Measurements from ENCODE around the gene MTNR1A.

The MTNR1A gene

GRCh38 chr4:186554539-186554913, 841 bp downstream of the MTNR1A start:
- no peak overlapping the region for H3K4me3 ChIP-seq (ENCODE audit: control insufficient read depth, low read depth, low read length)
- DNase-seq (ENCODE audit: low read depth): peak; percentile 17
- TF ChIP-seq CTCF (conservative IDR thresholded peaks at IDR 0.05; ENCODE audit: control insufficient read depth, insufficient read depth, low read depth, low read length): no peak

- TF ChIP-seq CTCF (conservative IDR thresholded peaks at IDR 0.05; ENCODE audit: control insufficient read depth, insufficient read depth, low read depth, low read length): no peak
These were observed 1.6 kb downstream of the MTNR1A start for GRCh38 chr4:186553717-186554116.

GRCh38 chr4:186551849-186552248, 3.5 kb downstream of the MTNR1A start:
- no peak for DNase-seq (ENCODE audit: low read depth)
- H3K4me3 ChIP-seq (ENCODE audit: control insufficient read depth, low read depth, low read length): no peak overlapping the region
- TF ChIP-seq CTCF (conservative IDR thresholded peaks at IDR 0.05; ENCODE audit: control insufficient read depth, insufficient read depth, low read depth, low read length): no peak

More at GRCh38 chr4:186553717-186554116, 1.6 kb downstream of the MTNR1A start:
- H3K4me3 ChIP-seq (ENCODE audit: control insufficient read depth, low read depth, low read length): no peak overlapping the region
- no peak for DNase-seq (ENCODE audit: low read depth)

- no peak for TF ChIP-seq CTCF (conservative IDR thresholded peaks at IDR 0.05; ENCODE audit: control insufficient read depth, insufficient read depth, low read depth, low read length)
- no peak for DNase-seq (ENCODE audit: low read depth)
- no peak overlapping the region for H3K4me3 ChIP-seq (ENCODE audit: control insufficient read depth, low read depth, low read length)
These were observed 9.9 kb downstream of the MTNR1A start for GRCh38 chr4:186545436-186545835.

GRCh38 chr4:186543206-186543605, 12.2 kb downstream of the MTNR1A start:
- no peak for TF ChIP-seq CTCF (conservative IDR thresholded peaks at IDR 0.05; ENCODE audit: control insufficient read depth, insufficient read depth, low read depth, low read length)
- no peak for DNase-seq (ENCODE audit: low read depth)
- no peak overlapping the region for H3K4me3 ChIP-seq (ENCODE audit: control insufficient read depth, low read depth, low read length)

- no peak for DNase-seq (ENCODE audit: low read depth)
- no peak overlapping the region for H3K4me3 ChIP-seq (ENCODE audit: control insufficient read depth, low read depth, low read length)
- TF ChIP-seq CTCF (conservative IDR thresholded peaks at IDR 0.05; ENCODE audit: control insufficient read depth, insufficient read depth, low read depth, low read length): no peak
These were observed 13.6 kb downstream of the MTNR1A start for GRCh38 chr4:186541801-186542200.

- TF ChIP-seq CTCF (conservative IDR thresholded peaks at IDR 0.05; ENCODE audit: control insufficient read depth, insufficient read depth, low read depth, low read length): no peak
- no peak overlapping the region for H3K4me3 ChIP-seq (ENCODE audit: control insufficient read depth, low read depth, low read length)
- DNase-seq (ENCODE audit: low read depth): no peak
These were observed 17.4 kb downstream of the MTNR1A start for GRCh38 chr4:186537843-186538521.
